Osteoblast (primary cell): Measurements from ENCODE around the gene CETP. TPM values are rescaled to one million over a fixed set of nuclear protein-coding genes. Genes with fewer than 3 reads are reported as not detected.

Experiments
- DNase-seq: peaks from one replicate; pipeline ENCODE4 v3.0.0; 2011; ENCODE audit warnings: low spot score, mixed read lengths; ENCODE audit not compliant: insufficient read length; ENCODE audit errors: missing footprints
- H2AFZ ChIP-seq: 2 replicates; pipeline ENCODE4 v1.6.0; 2011; ENCODE audit warnings: mild to moderate bottlenecking, low read length
- H3K27ac ChIP-seq: 2 replicates; pipeline ENCODE4 v1.5.1; 2011; ENCODE audit warnings: mild to moderate bottlenecking, low read depth, low read length, moderate library complexity
- H3K27me3 ChIP-seq: 2 replicates; pipeline ENCODE4 v1.6.0; 2012; ENCODE audit warnings: mild to moderate bottlenecking, control low read depth, inconsistent platforms, low read length, moderate library complexity; ENCODE audit not compliant: insufficient read depth
- H3K36me3 ChIP-seq: 2 replicates; pipeline ENCODE4 v1.5.1; 2011; ENCODE audit warnings: mild to moderate bottlenecking, low read length, control low read depth, moderate library complexity; ENCODE audit not compliant: insufficient read depth
- H3K4me1 ChIP-seq: 2 replicates; pipeline ENCODE4 v1.5.1; 2011; ENCODE audit warnings: mild to moderate bottlenecking, low read length, control low read depth, moderate library complexity; ENCODE audit not compliant: insufficient read depth
- H3K4me2 ChIP-seq: 2 replicates; pipeline ENCODE4 v1.6.0; 2011; ENCODE audit warnings: mild to moderate bottlenecking, low read length; ENCODE audit not compliant: insufficient read depth
- H3K4me3 ChIP-seq: fragments of 200-600 bp; sonication (generic); 3 replicates; pipeline ENCODE4 v1.5.1; 2012; ENCODE audit warnings: mild to moderate bottlenecking, low read length, inconsistent platforms; ENCODE audit not compliant: insufficient read depth
- H3K79me2 ChIP-seq: 2 replicates; pipeline ENCODE4 v1.6.0; 2012; ENCODE audit warnings: mild to moderate bottlenecking, low read length, control low read depth, inconsistent platforms; ENCODE audit not compliant: insufficient read depth
- H3K9me3 ChIP-seq: 2 replicates; pipeline ENCODE4 v1.5.1; 2011; ENCODE audit warnings: low read depth, low read length, control low read depth
- H4K20me1 ChIP-seq: 2 replicates; pipeline ENCODE4 v1.6.0; 2012; ENCODE audit warnings: mild to moderate bottlenecking, low read length, control low read depth; ENCODE audit not compliant: insufficient read depth
- CTCF ChIP-seq: IDR thresholded peaks from 2 replicates; pipeline ENCODE4 v1.5.1; 2011; ENCODE audit warnings: mild to moderate bottlenecking, low read depth, low read length, moderate library complexity; ENCODE audit errors: extremely low read depth
- total RNA-seq: library from RNA; depleted of rRNA; stranded (reverse); fragments of >200 nt; gene quantifications from 2 replicates; pipeline ENCODE4 v1.2.3, GENCODE V29; 2012

CETP gene
- total RNA-seq, 1 donor: not detected

- peaks cover 48% of the 10 kb centered on the region for H3K36me3 ChIP-seq
- DNase-seq: peak; percentile 80
- H3K4me3 ChIP-seq: no peak overlapping the region
These were observed 58.0 kb downstream of the CETP start for GRCh38 chr16:57019746-57020145.

GRCh38 chr16:57020651-57021050 is 58.9 kb downstream of the CETP start:
- Histone ChIP-seq H3K79me2 (peaks cover 24% of the 10 kb centered on the region), H3K4me3 (no peak overlapping the region), H3K27me3 (no peaks in the 10 kb centered on the region), H2AFZ (no peak overlapping the region), H3K36me3 (peaks cover 48% of the 10 kb centered on the region), H4K20me1 (peaks cover 3% of the 10 kb centered on the region), H3K4me2 (no peak overlapping the region), H3K9me3 (no peaks in the 10 kb centered on the region), H3K4me1 (no peaks in the 10 kb centered on the region), H3K27ac (no peak overlapping the region)
- TF ChIP-seq CTCF: no peak
- no peak for DNase-seq

More at GRCh38 chr16:57019746-57020145, 58.0 kb downstream of the CETP start:
- Histone ChIP-seq H4K20me1 (peaks cover 3% of the 10 kb centered on the region), H2AFZ (no peak overlapping the region), H3K4me1 (no peaks in the 10 kb centered on the region), H3K27me3 (no peaks in the 10 kb centered on the region), H3K4me2 (no peak overlapping the region), H3K27ac (no peak overlapping the region), H3K9me3 (no peaks in the 10 kb centered on the region), H3K79me2 (peaks cover 28% of the 10 kb centered on the region)
- no peak for TF ChIP-seq CTCF

GRCh38 chr16:57021757-57022156 is 60.0 kb downstream of the CETP start:
- peaks cover 3% of the 10 kb centered on the region for H4K20me1 ChIP-seq

GRCh38 chr16:57022445-57022844 is 60.7 kb downstream of the CETP start:
- no peaks in the 10 kb centered on the region for H3K27me3 ChIP-seq
- DNase-seq: no peak
- peaks cover 43% of the 10 kb centered on the region for H3K36me3 ChIP-seq
- H3K9me3 ChIP-seq: no peaks in the 10 kb centered on the region
- H3K27ac ChIP-seq: no peak overlapping the region
- peaks cover 9% of the 10 kb centered on the region for H3K79me2 ChIP-seq
- H3K4me3 ChIP-seq: no peak overlapping the region
- H4K20me1 ChIP-seq: peaks cover 3% of the 10 kb centered on the region
- no peak for TF ChIP-seq CTCF
- no peak overlapping the region for H2AFZ ChIP-seq
- no peaks in the 10 kb centered on the region for H3K4me1 ChIP-seq
- H3K4me2 ChIP-seq: no peak overlapping the region

More at GRCh38 chr16:57021757-57022156, 60.0 kb downstream of the CETP start:
- TF ChIP-seq CTCF: no peak
- no peaks in the 10 kb centered on the region for H3K4me1 ChIP-seq
- H2AFZ ChIP-seq: no peak overlapping the region
- H3K36me3 ChIP-seq: peaks cover 48% of the 10 kb centered on the region
- no peak overlapping the region for H3K4me3 ChIP-seq
- H3K4me2 ChIP-seq: no peak overlapping the region
- no peaks in the 10 kb centered on the region for H3K9me3 ChIP-seq
- no peak for DNase-seq
- H3K27me3 ChIP-seq: no peaks in the 10 kb centered on the region
- H3K79me2 ChIP-seq: peaks cover 14% of the 10 kb centered on the region
- H3K27ac ChIP-seq: no peak overlapping the region
